Ureter (tissue), 1 donor: Measurements from ENCODE around the gene SERPINB13. TPM values are rescaled to one million over a fixed set of nuclear protein-coding genes. Genes with fewer than 3 reads are reported as not detected.
"Not testable (repeated sequence)": the region's sequence is repeated elsewhere in the genome, so short reads cannot be mapped to it uniquely, and the experiment has no call there.

Source experiments
- DNase-seq: peaks from one replicate; pipeline ENCODE4 v3.0.0-alpha.2; 2020; ENCODE audit warnings: low spot score
- total RNA-seq: library from RNA; stranded (reverse); gene quantifications from one replicate; pipeline ENCODE4 v1.2.4, GENCODE V29; 2023
- donor health status: DM: yes; HTN: yes; CAD: no.

SERPINB13 gene
- total RNA-seq, 1 donor from 2014 or later: not detected

DNA sequence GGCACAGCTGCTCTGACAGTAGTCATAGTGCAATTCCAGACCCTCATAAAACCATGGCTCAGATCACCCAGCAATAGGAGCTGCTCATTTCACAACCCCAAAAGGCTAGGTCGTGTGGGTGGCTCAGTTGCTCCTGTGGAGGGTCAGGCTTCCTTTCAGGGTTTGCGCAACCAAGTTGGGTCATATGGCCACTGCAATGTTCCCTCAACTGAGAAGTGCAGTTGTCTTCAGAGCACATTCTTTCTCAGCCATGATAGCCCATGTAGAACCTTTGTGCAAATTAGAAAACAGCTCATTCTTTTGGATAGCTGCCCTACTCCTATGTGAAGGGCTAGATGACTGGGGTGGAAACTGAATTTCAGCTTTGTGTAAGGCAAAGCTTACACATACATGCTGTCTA lies 3.2 kb downstream of the SERPINB13 start:
- DNase-seq: no peak

GRCh38 chr18:63590966-63591695 lies 4.0 kb downstream of the SERPINB13 start:
- no peak for DNase-seq

- no peak for DNase-seq
Observed at GRCh38 chr18:63591725-63592124, 4.6 kb downstream of the SERPINB13 start.

GRCh38 chr18:63592471-63592870 lies 5.3 kb downstream of the SERPINB13 start:
- DNase-seq: no peak

DNA sequence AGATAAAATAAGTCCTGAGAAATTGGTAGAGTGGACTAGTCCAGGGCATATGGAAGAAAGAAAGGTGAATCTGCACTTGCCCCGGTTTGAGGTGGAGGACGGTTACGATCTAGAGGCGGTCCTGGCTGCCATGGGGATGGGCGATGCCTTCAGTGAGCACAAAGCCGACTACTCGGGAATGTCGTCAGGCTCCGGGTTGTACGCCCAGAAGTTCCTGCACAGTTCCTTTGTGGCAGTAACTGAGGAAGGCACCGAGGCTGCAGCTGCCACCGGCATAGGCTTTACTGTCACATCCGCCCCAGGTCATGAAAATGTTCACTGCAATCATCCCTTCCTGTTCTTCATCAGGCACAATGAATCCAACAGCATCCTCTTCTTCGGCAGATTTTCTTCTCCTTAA lies 9.8 kb downstream of the SERPINB13 start:
- no peak for DNase-seq

GRCh38 chr18:63603355-63603754 lies 16.2 kb downstream of the SERPINB13 start:
- no peak for DNase-seq

DNA sequence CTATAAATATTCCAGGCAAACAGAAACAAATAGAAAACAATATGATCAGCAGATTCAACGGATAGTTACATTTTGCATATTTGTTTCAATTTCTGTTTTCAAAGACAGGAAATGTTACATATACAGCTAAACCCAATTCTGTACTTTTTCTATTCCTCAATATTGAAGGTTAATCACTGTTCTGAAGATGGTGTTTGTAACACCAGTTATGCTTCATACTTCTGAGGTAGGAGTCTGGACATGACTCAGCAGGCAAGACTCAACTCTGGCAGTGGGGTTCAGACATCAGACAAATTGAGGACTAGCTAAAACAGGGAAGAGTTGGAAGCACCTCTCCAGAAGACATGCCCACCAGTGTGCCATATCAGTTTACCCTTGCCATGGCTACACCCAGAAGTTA lies 16.6 kb downstream of the SERPINB13 start:
- no peak for DNase-seq

GRCh38 chr18:63604791-63605567 lies 17.8 kb downstream of the SERPINB13 start:
- no peak for DNase-seq

DNA sequence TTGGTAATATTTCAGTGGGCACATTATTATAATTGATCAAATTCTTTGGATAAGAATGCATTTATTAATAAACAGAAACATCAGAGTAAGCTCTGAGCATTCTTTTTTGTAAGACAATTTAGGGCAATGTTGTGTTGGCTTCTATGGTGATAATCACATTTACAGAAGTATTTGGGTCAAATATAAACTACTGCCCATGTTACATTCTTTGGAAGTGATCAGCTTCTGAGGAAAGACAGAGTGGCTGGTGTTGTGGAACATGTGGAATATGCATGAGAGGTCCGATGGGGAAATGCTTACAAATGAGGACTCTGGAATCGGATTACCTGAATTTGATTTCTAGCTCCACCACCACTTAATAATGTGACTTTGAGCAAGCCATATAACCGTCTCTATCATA lies 19.4 kb downstream of the SERPINB13 start:
- DNase-seq: no peak

DNA sequence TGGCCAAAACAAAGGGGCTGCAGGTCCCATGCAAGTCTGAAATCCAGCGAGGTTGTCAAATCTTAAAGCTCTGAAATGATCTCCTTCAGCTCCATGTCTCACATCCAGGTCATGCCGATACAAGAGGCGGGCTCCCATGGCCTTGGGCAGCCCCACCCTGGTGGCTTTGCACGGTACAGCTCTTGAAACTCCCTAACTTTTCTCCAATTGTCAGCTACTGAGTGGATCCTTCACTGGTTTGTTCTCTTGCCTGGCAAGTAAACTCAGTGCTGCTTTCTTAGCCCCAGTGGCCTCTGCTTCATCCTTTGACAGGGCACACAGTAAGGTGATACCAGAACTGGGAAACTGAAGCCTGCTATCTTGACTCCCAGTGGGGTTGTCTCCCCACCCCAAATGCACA lies 26.3 kb downstream of the SERPINB13 start:
- DNase-seq: no peak

GRCh38 chr18:63617049-63617914 lies 30.1 kb downstream of the SERPINB13 start:
- no peak for DNase-seq

DNA sequence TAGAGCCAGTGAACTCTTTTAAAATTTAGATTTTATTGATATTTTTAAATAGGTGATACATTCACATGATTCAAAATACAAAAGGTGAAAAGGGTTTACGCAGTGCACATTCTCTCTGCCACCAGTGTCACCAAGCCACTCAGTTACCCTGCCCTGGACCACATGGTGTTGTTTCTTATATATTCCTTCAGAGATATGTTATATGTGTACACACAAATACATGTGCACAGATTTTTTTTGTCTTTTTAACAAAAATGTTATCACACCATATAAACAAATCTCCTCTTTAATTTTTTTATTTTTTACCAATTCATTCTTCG lies 30.7 kb downstream of the SERPINB13 start:
- no peak for DNase-seq

GRCh38 chr18:63619661-63620060 lies 32.5 kb downstream of the SERPINB13 start:
- DNase-seq: no peak

- no peak for DNase-seq
Observed at GRCh38 chr18:63624863-63625262, 37.7 kb downstream of the SERPINB13 start.

DNA sequence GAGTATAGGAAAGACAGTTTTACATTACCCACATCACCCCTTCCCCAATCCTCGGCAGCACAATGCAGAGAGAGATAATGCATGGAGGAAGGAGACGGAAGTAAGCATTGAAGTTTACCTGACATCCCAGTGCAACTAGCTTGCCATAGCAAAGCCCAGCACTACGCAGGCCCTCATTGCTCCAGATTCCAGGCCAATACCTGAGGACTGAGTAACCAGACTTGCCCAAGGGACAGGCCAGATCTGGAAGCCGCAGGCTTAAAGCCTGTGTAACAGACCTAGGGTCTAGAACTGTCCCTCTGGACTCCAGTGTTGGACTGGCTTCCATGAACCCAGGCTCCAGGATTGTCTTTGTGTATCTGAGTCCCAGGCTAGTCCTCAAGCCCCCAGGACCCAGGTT lies 39.3 kb downstream of the SERPINB13 start:
- no peak for DNase-seq

DNA sequence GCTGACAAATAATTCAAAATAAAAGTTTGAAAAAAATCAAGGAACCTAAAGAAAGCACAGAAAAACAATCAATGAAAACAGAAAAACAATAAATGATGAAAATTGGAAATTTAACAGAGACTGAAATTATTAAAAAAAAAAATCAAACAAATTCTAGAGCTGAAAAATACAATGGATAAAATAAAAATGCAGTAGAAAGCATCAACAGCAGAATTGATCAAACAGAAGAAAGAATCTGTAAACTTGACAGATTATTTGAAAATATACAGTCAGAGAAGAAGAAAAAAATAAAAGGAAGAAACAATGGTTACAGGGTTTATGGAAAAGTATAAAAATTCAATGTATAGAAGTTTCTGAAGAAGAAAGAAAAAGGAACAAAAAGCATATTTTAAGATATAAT lies 40.7 kb downstream of the SERPINB13 start:
- no peak for DNase-seq

GRCh38 chr18:63637703-63638102 lies 50.6 kb downstream of the SERPINB13 start:
- DNase-seq: no peak

DNA sequence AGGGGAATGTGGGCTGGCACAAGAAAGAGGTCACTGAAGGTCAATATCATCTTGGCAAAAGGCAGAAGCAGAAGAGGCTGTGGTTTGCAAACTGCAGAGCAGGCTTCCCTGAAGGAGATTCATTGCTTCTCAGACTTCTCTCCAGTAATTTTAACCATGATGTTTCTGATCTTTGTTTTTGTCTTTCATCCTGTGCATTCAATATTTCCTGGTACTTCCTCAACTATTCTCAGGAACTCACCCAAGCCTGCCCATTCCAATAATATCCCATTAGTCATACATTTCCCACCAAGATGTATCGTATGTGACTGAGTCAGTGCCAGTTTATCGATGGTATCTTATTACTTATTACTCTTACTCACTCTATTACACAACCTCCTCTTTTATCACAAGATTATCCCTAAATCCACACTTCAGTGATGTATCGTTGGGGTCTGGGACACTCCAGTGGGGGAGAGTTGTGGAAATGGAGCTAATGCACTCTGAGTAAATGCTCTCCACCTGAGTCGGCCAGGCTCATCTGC lies 54.1 kb downstream of the SERPINB13 start:
- not testable (repeated sequence) for DNase-seq

DNA sequence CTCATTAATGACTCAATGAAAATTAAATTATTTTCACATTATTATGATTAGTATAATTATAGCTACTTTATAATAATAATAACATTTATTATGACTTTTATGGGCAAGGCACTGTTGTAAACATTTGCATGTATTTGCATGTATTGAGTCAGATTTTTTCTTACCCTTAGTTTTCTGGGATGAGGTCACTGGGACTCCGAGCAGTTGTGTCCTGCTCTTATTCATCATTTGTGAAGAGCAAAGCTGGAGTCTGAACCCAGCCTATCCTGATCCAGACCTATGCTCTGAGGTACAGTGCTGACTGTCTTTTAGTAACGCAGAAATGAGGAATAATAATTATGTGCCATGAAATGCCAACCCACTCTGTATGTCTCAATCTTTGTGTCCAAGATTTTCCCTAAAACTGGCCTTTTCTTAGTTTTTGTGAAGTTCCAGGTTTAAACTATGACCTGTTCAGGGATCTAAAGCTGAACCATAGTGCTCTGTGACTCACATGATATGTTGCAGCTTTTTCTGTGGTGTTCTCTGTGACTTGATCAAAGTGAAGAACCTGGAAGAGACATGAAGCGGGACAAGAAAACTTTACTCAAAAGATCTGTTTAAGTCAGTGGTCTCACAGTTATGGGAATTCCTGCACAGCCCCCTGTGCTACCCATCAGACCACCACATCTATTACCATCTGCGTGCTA lies 55.7 kb downstream of the SERPINB13 start:
- DNase-seq: not testable (repeated sequence)

- DNase-seq: not testable (repeated sequence)
Observed at GRCh38 chr18:63644142-63644541, 57.0 kb downstream of the SERPINB13 start, which contains the start of gene SERPINB4. Gene SERPINB4 (minus strand): TSS chr18:63644256. CDS start chr18:63643577, 679 bp downstream.

- not testable (repeated sequence) for DNase-seq
Observed at GRCh38 chr18:63644694-63645093, 57.6 kb downstream of the SERPINB13 start.
